GM06990 (cell line): ENCODE data around the gene SEC24B.

Experiments used
- DNase-seq: peaks from one replicate; pipeline ENCODE4 v3.0.0-alpha.2; 2011; ENCODE audit not compliant: insufficient read length; ENCODE audit errors: extremely low read depth
- H3K27me3 ChIP-seq: replicated peaks from 2 replicates; pipeline ENCODE4 v1.6.0; 2011; ENCODE audit warnings: low read length; ENCODE audit not compliant: control insufficient read depth, insufficient read depth
- H3K36me3 ChIP-seq: 2 replicates; pipeline ENCODE4 v1.5.1; 2011; ENCODE audit warnings: low read length; ENCODE audit not compliant: control insufficient read depth, insufficient read depth
- H3K4me3 ChIP-seq: replicated peaks from 2 replicates; pipeline ENCODE4 v1.5.1; 2011; ENCODE audit warnings: low read depth, mild to moderate bottlenecking, control low read depth, low read length
- CTCF ChIP-seq: IDR thresholded peaks from 2 replicates; pipeline ENCODE4 v1.5.1; 2011; ENCODE audit warnings: low read length, control low read depth, mild to moderate bottlenecking, inconsistent platforms; ENCODE audit not compliant: insufficient read depth, poor library complexity, severe bottlenecking

SEC24B gene

GRCh38 chr4:109494563-109494962 is 60.9 kb downstream of the SEC24B start:
- Histone ChIP-seq H3K4me3 (no peak overlapping the region), H3K36me3 (peaks cover 10% of the 10 kb centered on the region), H3K27me3 (no peaks in the 10 kb centered on the region)
- no peak for TF ChIP-seq CTCF
- no peak for DNase-seq

GRCh38 chr4:109495514-109495913 is 61.9 kb downstream of the SEC24B start:
- peaks cover 10% of the 10 kb centered on the region for H3K36me3 ChIP-seq
- no peak for DNase-seq

GRCh38 chr4:109496875-109497274 is 63.3 kb downstream of the SEC24B start:
- TF ChIP-seq CTCF = no peak
- Histone ChIP-seq H3K4me3 (no peak overlapping the region), H3K27me3 (no peaks in the 10 kb centered on the region), H3K36me3 (peaks cover 10% of the 10 kb centered on the region)
- DNase-seq = no peak

More at GRCh38 chr4:109495514-109495913, 61.9 kb downstream of the SEC24B start:
- TF ChIP-seq CTCF = no peak
- Histone ChIP-seq H3K27me3 (no peaks in the 10 kb centered on the region), H3K4me3 (no peak overlapping the region)

GRCh38 chr4:109497511-109497910 is 63.9 kb downstream of the SEC24B start:
- Histone ChIP-seq H3K4me3 (no peak overlapping the region), H3K36me3 (peaks cover 10% of the 10 kb centered on the region), H3K27me3 (no peaks in the 10 kb centered on the region)
- DNase-seq = no peak
- TF ChIP-seq CTCF = no peak

GRCh38 chr4:109499513-109499912 is 65.9 kb downstream of the SEC24B start:
- TF ChIP-seq CTCF = no peak
- H3K4me3 ChIP-seq = no peak overlapping the region
- peaks cover 9% of the 10 kb centered on the region for H3K36me3 ChIP-seq
- DNase-seq = no peak
- H3K27me3 ChIP-seq = no peaks in the 10 kb centered on the region

GRCh38 chr4:109506890-109507289 is 73.3 kb downstream of the SEC24B start:
- no peak for DNase-seq
- no peak overlapping the region for H3K4me3 ChIP-seq
- TF ChIP-seq CTCF = no peak
- no peaks in the 10 kb centered on the region; the same call in none of the 2 replicates for H3K36me3 ChIP-seq
- H3K27me3 ChIP-seq = no peaks in the 10 kb centered on the region
